Astrocyte of the spinal cord (primary cell): ENCODE data around the gene RPS6KB1.
"Not testable (repeated sequence)": the region's sequence is repeated elsewhere in the genome, so short reads cannot be mapped to it uniquely, and the experiment has no call there.

Source experiments
- DNase-seq: peaks from one replicate; pipeline ENCODE4 v3.0.0; 2011; ENCODE audit warnings: low read depth, low spot score
- H3K4me3 ChIP-seq: 2 replicates; pipeline ENCODE4 v1.5.1; 2011; ENCODE audit warnings: low read depth, mild to moderate bottlenecking, low read length, moderate library complexity
- CTCF ChIP-seq: IDR thresholded peaks from 2 replicates; pipeline ENCODE4 v1.5.1; 2012; ENCODE audit warnings: low read depth, mild to moderate bottlenecking, low read length, inconsistent platforms
- in situ Hi-C: cut with HindIII; loops from 2 replicates; pipeline ENCODE4 v1.10.0; 2017; ENCODE audit warnings: low sequenced_read_pairs

Gene RPS6KB1

GRCh38 chr17:59892924-59893675 lies at the start of gene RPS6KB1, which contains the start of gene TUBD1:
TSS of gene RPS6KB1 (plus strand) at chr17:59893121. CDS start at chr17:59893185, 64 bp downstream.
TSS of gene TUBD1 (minus strand) at chr17:59892943. CDS start at chr17:59891002, 1,941 bp downstream.
- DNase-seq, result no peak
- in situ Hi-C loops, result no loop called here
- no peak for TF ChIP-seq CTCF
- peak within 1 kb of the TSS; percentile 92 for H3K4me3 ChIP-seq

- no peak overlapping the region for H3K4me3 ChIP-seq
- in situ Hi-C loops, result no loop called here
- no peak for TF ChIP-seq CTCF
- DNase-seq, result peak; percentile 91
These were observed 47.9 kb upstream of the RPS6KB1 start for GRCh38 chr17:59844884-59845594.

- TF ChIP-seq CTCF, result no peak
- DNase-seq, result peak; percentile 94
- H3K4me3 ChIP-seq, result no peak overlapping the region
- in situ Hi-C loops, result no loop called here
These were observed 47.1 kb upstream of the RPS6KB1 start for GRCh38 chr17:59845595-59846393.

GRCh38 chr17:59846394-59847165 lies 46.3 kb upstream of the RPS6KB1 start:
- in situ Hi-C loops, result no loop called here
- peak; percentile 95 for DNase-seq
- peak; percentile 1 for TF ChIP-seq CTCF
- H3K4me3 ChIP-seq, result no peak overlapping the region

- DNase-seq, result no peak
- no peak overlapping the region for H3K4me3 ChIP-seq
- in situ Hi-C loops, result no loop called here
- TF ChIP-seq CTCF, result no peak
These were observed 44.6 kb upstream of the RPS6KB1 start for GRCh38 chr17:59848385-59848668.

- no peak for DNase-seq
- no peak for TF ChIP-seq CTCF
- in situ Hi-C loops, result no loop called here
These were observed 44.1 kb upstream of the RPS6KB1 start for GRCh38 chr17:59848778-59849177.

GRCh38 chr17:59850311-59850710 lies 42.6 kb upstream of the RPS6KB1 start:
- DNase-seq, in situ Hi-C loops, H3K4me3 ChIP-seq: not testable (repeated sequence)

More at GRCh38 chr17:59848778-59849177, 44.1 kb upstream of the RPS6KB1 start:
- no peak overlapping the region for H3K4me3 ChIP-seq
